ENCODE results near the gene HECTD3.
"Not testable (repeated sequence)": the region's sequence is repeated elsewhere in the genome, so short reads cannot be mapped to it uniquely, and the experiment has no call there.

HECTD3 gene

DNA sequence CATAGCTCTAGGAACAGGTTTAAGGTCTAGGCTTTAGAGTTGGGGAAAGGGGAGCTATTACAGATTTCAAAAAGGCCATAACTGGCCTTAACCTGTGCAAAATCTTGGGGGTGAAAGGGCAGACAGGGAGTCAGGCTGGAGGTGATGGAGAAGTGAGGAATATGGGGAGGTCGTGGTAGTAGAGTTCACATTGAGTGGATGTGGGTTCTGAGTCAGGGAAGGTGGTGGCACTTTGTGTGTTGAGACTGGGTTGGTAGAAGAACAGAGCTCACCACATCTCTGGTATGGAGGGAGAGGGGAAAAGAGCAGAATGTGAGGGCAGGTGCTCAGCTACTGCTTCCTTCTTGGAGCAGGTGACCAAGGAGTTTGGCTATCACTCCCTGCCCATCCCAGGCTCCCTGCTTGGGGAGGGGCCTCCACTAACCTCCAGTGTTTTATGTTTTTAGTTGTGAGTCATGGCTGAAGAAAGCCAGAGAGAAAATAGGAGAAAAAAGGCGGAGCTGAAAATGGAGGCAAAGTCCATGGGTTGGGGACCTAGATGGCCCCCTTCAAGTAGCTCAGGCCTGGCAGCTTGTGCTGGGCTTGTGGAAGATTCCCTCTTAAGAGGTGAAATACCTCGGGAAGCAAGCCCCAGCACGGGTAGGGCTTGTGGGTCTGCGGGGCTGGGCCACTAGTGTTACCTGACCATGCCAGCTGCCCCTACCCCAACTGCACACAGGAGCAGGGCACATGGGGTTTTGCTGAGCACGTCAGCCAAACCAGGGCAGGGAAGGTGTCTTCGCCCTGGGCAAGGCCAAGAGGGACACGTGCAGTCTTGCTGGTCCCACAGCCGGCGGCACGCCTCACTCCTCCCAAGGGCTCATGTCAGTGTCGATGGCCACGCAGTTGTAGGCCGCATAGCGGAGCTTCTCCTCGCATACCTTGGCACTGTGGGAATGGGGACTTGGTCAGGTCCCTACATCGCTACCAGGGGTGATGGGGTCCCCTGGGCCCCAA lies 8.2 kb downstream of the HECTD3 start:
- H3K4me1 ChIP-seq (ENCODE audit: control insufficient read depth, insufficient read depth, low read length), result no peaks in the 10 kb centered on the region
- no peaks in the 10 kb centered on the region for H3K9me3 ChIP-seq (ENCODE audit: control insufficient read depth, insufficient read depth, low read length)
- H3K27me3 ChIP-seq (ENCODE audit: control insufficient read depth, insufficient read depth, low read length), result no peaks in the 10 kb centered on the region
- H3K4me3 ChIP-seq (ENCODE audit: low read depth, low read length), result no peak overlapping the region
- H3K9ac ChIP-seq (ENCODE audit: low read depth, low read length), result no peak overlapping the region
- peaks cover 23% of the 10 kb centered on the region for H3K36me3 ChIP-seq (ENCODE audit: control insufficient read depth, insufficient read depth, low read length)

DNA sequence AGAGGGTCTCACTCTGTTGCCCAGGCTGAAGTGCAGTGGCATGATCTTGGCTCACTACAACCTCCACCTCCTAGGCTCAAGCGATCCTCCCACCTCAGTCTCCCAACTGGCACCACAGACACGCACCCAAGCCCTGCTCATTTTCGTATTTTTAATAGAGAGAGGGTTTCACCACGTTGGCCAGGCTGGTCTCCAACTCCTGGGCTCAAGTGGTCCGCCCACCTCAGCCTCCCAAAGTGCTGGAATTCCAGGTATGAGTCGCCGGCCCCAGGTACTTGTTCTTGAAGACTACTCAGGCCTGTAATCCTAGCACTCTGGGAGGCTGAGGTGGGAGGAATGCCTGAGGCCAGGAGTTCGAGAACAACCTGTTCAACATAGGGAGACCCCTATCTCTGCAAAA lies 9.5 kb downstream of the HECTD3 start:
- not testable (repeated sequence) for H3K9ac ChIP-seq (ENCODE audit: low read depth, low read length); H3K27me3 ChIP-seq (ENCODE audit: control insufficient read depth, insufficient read depth, low read length); H3K4me3 ChIP-seq (ENCODE audit: low read depth, low read length); H3K4me1 ChIP-seq (ENCODE audit: control insufficient read depth, insufficient read depth, low read length); H3K9me3 ChIP-seq (ENCODE audit: control insufficient read depth, insufficient read depth, low read length)
- peaks cover 16% of the 10 kb centered on the region for H3K36me3 ChIP-seq (ENCODE audit: control insufficient read depth, insufficient read depth, low read length)

DNA sequence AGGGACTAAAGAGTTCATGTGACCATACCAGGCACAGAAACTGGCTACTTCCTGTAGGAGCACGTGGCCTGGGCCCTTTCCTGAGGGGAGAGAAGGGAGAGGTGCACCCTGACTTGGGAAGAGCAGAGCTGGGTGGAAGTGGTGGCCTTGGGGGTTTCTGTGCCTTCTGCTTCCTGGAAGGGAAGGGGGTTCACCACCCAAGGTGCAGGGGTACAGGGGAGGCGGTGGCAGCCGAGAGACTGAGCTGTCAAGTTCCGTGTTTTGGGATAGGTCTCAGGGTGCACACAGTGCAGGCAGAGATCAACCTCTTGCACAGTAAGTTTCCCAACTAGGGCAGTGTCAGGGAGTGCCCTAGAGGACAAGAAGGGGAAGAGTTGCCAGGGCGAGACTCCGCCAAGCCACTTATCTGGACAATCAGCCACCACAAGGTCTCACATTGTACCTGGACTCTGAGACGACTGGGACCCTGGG lies 10.1 kb downstream of the HECTD3 start:
- H3K9me3 ChIP-seq (ENCODE audit: control insufficient read depth, insufficient read depth, low read length), result no peaks in the 10 kb centered on the region

DNA sequence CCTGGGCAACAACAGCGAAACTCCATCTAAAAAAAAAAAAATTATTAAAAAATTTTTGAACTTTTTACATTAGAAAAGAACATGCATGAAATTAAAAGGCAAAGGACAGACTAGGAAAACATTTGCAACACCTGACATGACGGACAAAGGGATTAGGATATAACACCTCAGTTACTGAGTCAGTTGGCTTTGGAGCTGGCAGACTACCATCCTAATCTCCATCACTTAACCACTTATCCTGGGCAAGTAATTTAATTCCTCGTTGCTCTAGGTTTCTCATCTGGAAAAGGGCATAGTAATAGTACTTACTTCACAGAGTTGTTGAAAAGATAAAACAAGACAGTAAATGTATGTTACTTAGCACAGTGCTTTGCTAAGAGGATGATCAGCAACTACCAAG lies 11.9 kb downstream of the HECTD3 start:
- Histone ChIP-seq H3K9ac (ENCODE audit: low read depth, low read length) (no peak overlapping the region), H3K27me3 (ENCODE audit: control insufficient read depth, insufficient read depth, low read length) (no peaks in the 10 kb centered on the region), H3K9me3 (ENCODE audit: control insufficient read depth, insufficient read depth, low read length) (no peaks in the 10 kb centered on the region), H3K36me3 (ENCODE audit: control insufficient read depth, insufficient read depth, low read length) (peaks cover 11% of the 10 kb centered on the region), H3K4me1 (ENCODE audit: control insufficient read depth, insufficient read depth, low read length) (no peaks in the 10 kb centered on the region), H3K4me3 (ENCODE audit: low read depth, low read length) (no peak overlapping the region)

More for the DNA sequence above, 10.1 kb downstream of the HECTD3 start:
- no peak overlapping the region for H3K4me3 ChIP-seq (ENCODE audit: low read depth, low read length)
- no peaks in the 10 kb centered on the region for H3K4me1 ChIP-seq (ENCODE audit: control insufficient read depth, insufficient read depth, low read length)
- H3K9ac ChIP-seq (ENCODE audit: low read depth, low read length), result no peak overlapping the region
- peaks cover 16% of the 10 kb centered on the region for H3K36me3 ChIP-seq (ENCODE audit: control insufficient read depth, insufficient read depth, low read length)
- H3K27me3 ChIP-seq (ENCODE audit: control insufficient read depth, insufficient read depth, low read length), result no peaks in the 10 kb centered on the region

DNA sequence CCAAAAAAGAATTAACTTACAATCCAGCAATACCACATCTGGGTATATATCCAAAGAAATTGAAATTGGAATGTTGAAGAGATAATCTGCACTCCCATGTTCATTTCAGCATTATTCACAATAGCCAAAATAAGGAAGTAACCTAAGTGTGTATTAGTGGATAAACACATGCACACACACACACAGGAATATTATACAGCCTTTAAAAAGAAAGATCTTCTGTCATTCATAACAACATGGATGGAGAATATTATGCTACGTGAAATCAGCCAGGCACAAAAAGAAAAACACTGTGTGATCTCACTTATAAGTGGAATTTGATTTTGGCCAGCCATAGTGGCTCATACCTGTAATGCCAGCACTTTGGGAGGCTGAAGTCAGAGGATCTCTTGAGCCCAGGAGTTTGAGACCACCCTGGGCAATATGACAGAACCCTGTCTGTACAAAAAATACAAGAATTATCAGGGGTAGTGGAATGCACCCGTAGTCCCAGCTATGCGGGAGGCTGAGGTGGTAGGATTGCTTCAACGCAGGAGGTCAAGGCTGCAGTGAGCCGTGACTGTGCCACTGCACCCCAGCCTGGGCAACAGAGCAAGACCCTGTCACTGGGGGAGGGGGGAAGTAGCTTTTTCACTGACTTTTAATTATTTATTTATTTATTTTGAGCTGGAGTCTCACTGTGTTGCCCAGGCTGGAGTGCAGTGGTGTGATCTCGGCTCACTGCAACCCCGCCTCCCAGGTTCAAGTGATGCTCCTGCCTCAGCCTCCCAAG lies 15.5 kb downstream of the HECTD3 start:
- Histone ChIP-seq H3K27me3 (ENCODE audit: control insufficient read depth, insufficient read depth, low read length) (no peaks in the 10 kb centered on the region), H3K4me3 (ENCODE audit: low read depth, low read length) (no peak overlapping the region), H3K36me3 (ENCODE audit: control insufficient read depth, insufficient read depth, low read length) (no peaks in the 10 kb centered on the region), H3K9me3 (ENCODE audit: control insufficient read depth, insufficient read depth, low read length) (no peaks in the 10 kb centered on the region), H3K4me1 (ENCODE audit: control insufficient read depth, insufficient read depth, low read length) (no peaks in the 10 kb centered on the region), H3K9ac (ENCODE audit: low read depth, low read length) (no peak overlapping the region)

DNA sequence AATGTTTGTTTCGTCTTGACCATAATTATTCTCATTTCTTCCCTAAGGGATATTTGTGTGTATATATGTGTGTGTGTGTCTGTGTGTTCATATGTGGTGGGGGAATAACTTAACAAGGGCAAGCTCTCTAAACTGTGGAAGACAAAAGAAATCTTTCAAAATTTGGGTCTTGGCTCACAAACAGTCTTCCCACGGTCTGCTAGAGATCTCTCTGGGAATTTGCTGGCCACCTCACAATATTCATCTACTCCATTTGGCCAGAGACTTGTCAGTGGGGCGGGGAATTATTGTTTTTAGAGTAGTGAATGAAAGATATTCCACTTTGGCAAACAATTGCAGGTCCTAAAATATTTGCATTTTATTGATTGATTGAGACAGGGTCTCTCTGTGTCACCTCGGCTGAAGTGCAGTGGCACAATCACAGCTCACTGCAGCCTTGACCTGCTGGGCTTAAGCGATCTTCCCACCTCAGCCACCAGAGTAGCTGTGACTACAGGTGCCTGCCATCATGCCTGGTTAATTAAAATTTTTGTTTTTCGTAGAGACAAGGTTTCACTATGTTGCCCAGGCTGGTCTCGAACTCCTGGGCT lies 16.7 kb downstream of the HECTD3 start:
- H3K27me3 ChIP-seq (ENCODE audit: control insufficient read depth, insufficient read depth, low read length), result no peaks in the 10 kb centered on the region
- no peaks in the 10 kb centered on the region for H3K36me3 ChIP-seq (ENCODE audit: control insufficient read depth, insufficient read depth, low read length)
- no peaks in the 10 kb centered on the region for H3K4me1 ChIP-seq (ENCODE audit: control insufficient read depth, insufficient read depth, low read length)
- no peak overlapping the region for H3K9ac ChIP-seq (ENCODE audit: low read depth, low read length)
- H3K4me3 ChIP-seq (ENCODE audit: low read depth, low read length), result no peak overlapping the region
- no peaks in the 10 kb centered on the region for H3K9me3 ChIP-seq (ENCODE audit: control insufficient read depth, insufficient read depth, low read length)

DNA sequence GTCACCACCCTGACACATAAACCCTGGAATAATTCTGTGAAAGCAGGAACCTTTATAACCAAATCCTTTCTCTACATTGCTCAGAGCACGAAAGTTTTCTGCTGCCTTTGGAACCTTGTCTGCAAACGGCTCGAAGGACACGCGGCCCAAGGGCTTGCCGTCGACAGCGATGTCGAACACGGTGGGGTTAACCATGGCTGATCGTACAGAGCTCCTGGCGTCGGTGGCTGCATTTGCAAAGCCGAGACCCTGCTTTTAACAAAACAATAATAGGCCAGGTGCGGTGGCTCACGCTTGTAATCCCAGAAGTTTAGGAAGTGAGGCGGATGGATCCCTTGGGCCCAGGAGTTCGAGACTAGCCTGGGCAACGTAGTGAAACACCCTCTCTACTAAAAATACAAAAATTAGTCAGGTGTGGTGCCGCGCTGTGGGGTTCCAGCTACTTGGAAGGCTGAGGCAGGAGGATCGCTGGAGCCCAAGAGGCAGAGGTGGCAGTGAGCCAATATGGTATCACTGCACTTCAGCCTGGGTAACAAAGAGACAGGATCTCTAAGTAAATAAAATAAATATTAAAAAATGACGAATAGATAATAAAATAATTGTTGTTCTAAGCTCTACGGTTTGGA lies 22.5 kb downstream of the HECTD3 start:
- peaks cover 5% of the 10 kb centered on the region for H3K4me1 ChIP-seq (ENCODE audit: control insufficient read depth, insufficient read depth, low read length)
- H3K9me3 ChIP-seq (ENCODE audit: control insufficient read depth, insufficient read depth, low read length), result no peaks in the 10 kb centered on the region
- no peak overlapping the region for H3K9ac ChIP-seq (ENCODE audit: low read depth, low read length)
- H3K36me3 ChIP-seq (ENCODE audit: control insufficient read depth, insufficient read depth, low read length), result no peaks in the 10 kb centered on the region
- no peak overlapping the region for H3K4me3 ChIP-seq (ENCODE audit: low read depth, low read length)
- H3K27me3 ChIP-seq (ENCODE audit: control insufficient read depth, insufficient read depth, low read length), result no peaks in the 10 kb centered on the region

DNA sequence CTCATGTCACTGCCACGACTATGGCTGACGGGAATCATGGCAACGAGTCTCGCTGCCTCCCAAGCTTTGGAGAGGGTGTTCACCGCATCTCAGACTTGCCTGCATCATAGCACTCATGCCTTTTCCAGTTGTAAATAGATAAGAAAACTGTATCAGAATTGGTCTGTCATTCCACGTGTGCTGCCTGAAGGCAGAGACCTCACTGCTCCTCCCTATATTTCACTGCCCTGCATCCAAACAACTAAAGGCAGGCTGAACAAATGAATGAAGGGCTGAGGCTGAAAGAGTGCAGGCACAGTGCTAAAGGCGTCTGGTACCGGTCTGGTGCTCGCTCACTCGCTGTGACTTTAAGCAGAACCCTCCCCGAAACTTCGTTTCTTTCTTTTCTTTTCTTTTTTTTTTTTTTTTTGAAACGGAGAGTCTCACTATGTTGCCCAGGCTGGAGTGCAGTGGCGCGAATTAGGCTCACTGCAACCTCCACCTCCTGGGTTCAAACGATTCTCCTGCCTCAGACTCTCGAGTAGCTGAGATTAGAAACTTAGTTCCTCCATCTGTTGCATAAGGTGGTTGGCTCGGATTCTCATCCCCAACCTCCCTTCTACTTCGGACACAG lies 25.3 kb downstream of the HECTD3 start:
- Histone ChIP-seq H3K4me1 (ENCODE audit: control insufficient read depth, insufficient read depth, low read length) (peaks cover 5% of the 10 kb centered on the region), H3K9me3 (ENCODE audit: control insufficient read depth, insufficient read depth, low read length) (no peaks in the 10 kb centered on the region), H3K9ac (ENCODE audit: low read depth, low read length) (peak overlapping the region; percentile 41), H3K4me3 (ENCODE audit: low read depth, low read length) (peak overlapping the region; percentile 80), H3K27me3 (ENCODE audit: control insufficient read depth, insufficient read depth, low read length) (no peaks in the 10 kb centered on the region), H3K36me3 (ENCODE audit: control insufficient read depth, insufficient read depth, low read length) (no peaks in the 10 kb centered on the region)

DNA sequence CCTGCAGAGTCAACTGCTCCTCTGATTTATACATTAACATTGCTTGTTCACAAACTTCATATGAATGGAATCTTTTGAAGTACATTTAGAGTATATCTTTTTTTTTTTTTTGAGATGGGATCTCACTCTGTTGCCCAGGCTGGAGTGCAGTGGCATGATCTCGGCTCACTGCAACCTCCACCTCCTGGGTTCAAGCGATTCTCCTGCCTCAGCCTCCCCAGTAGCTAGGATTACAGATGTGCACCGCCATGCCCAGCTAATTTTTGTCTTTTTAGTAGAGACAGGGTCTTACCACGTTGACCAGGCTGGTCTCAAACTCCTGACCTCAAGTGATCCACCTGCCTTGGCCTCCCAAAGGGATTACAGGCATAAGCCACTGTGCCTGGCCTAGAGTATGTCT lies 33.8 kb downstream of the HECTD3 start:
- not testable (repeated sequence) for H3K4me1 ChIP-seq (ENCODE audit: control insufficient read depth, insufficient read depth, low read length); H3K9me3 ChIP-seq (ENCODE audit: control insufficient read depth, insufficient read depth, low read length); H3K36me3 ChIP-seq (ENCODE audit: control insufficient read depth, insufficient read depth, low read length); H3K27me3 ChIP-seq (ENCODE audit: control insufficient read depth, insufficient read depth, low read length); H3K4me3 ChIP-seq (ENCODE audit: low read depth, low read length); H3K9ac ChIP-seq (ENCODE audit: low read depth, low read length)

DNA sequence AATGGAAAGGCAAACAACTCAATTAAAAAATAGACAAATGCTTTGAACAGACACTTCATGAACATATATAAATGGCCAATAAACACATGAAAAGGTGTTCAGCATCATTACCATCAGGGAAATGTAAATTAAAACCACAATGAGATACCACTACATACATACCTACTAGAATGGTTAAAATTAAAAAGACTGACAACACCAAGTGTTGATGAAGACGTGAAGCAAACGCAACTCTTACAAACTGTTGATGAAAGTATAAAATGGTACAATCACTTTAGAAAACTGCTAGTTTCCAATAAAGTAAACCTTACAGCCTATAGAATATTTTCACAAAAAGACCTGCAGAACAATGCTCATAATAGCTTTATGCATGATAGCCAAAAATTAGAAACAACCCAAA lies 34.9 kb downstream of the HECTD3 start:
- Histone ChIP-seq H3K36me3 (ENCODE audit: control insufficient read depth, insufficient read depth, low read length) (peaks cover 9% of the 10 kb centered on the region), H3K27me3 (ENCODE audit: control insufficient read depth, insufficient read depth, low read length) (no peaks in the 10 kb centered on the region), H3K9me3 (ENCODE audit: control insufficient read depth, insufficient read depth, low read length) (no peaks in the 10 kb centered on the region), H3K9ac (ENCODE audit: low read depth, low read length) (no peak overlapping the region), H3K4me3 (ENCODE audit: low read depth, low read length) (no peak overlapping the region), H3K4me1 (ENCODE audit: control insufficient read depth, insufficient read depth, low read length) (no peaks in the 10 kb centered on the region)

DNA sequence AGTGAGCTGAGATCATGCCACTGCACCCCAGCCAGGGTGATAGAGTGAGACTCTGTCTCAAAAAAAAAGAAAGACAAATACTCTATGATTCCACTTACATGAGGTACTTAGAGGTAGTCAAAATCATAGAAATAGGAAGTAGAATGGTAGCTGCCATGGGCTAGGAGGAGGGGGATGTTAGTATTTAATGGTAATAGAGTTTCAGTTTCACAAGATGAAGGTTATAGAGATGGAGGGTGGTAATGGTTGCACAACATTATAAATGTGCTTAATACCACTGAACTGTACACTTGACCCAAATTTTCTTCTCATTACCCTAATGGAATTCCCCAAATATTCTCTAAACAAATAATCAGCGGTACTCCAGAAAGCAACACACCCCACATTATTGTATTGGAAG lies 37.5 kb downstream of the HECTD3 start:
- Histone ChIP-seq H3K27me3 (ENCODE audit: control insufficient read depth, insufficient read depth, low read length) (no peaks in the 10 kb centered on the region), H3K4me1 (ENCODE audit: control insufficient read depth, insufficient read depth, low read length) (no peaks in the 10 kb centered on the region), H3K9me3 (ENCODE audit: control insufficient read depth, insufficient read depth, low read length) (no peaks in the 10 kb centered on the region), H3K36me3 (ENCODE audit: control insufficient read depth, insufficient read depth, low read length) (no peaks in the 10 kb centered on the region), H3K9ac (ENCODE audit: low read depth, low read length) (no peak overlapping the region), H3K4me3 (ENCODE audit: low read depth, low read length) (no peak overlapping the region)
